Common myeloid progenitor, CD34-positive (primary cell): ENCODE measurements around the gene SPECC1.
"Not testable (repeated sequence)": the region's sequence is repeated elsewhere in the genome, so short reads cannot be mapped to it uniquely, and the experiment has no call there.

Source experiments
- CTCF ChIA-PET: fragments of 350-600 bp; sonication (Branson Sonifier 250); formaldehyde crosslinking; loops from one replicate; lab custom pipeline; 2021; ENCODE audit warnings: antibody characterized with exemption; lab: Charles Lee
- POLR2A ChIA-PET: fragments of 350-600 bp; sonication (Branson Sonifier 250); formaldehyde crosslinking; loops from one replicate; lab custom pipeline; 2021; ENCODE audit warnings: antibody characterized with exemption; lab: Charles Lee
- DNase-seq, 3 donors: peaks; one replicate each; pipeline versions ENCODE4 v3.0.0 to v3.0.0-alpha.2; 2013
- H3K27ac ChIP-seq, 2 experiments: 1 replicate in 1 of 2; 2 replicates in 1 of 2; pipeline ENCODE4 v1.7.0; 2013; ENCODE audit warnings: inconsistent platforms in 2 of 2, low read length in 2 of 2, mild to moderate bottlenecking in 2 of 2, low read depth in 1 of 2, moderate library complexity in 1 of 2; ENCODE audit not compliant: severe bottlenecking in 2 of 2, insufficient read depth in 1 of 2, poor library complexity in 1 of 2
- H3K27me3 ChIP-seq, 5 experiments: replicated peaks in 2 of 5; 1 replicate in 3 of 5; 2 replicates in 2 of 5; pipeline versions ENCODE4 v1.6.1 to v1.7.0; 2013; ENCODE audit warnings: low read length in 4 of 5, mild to moderate bottlenecking in 2 of 5, moderate library complexity in 2 of 5, inconsistent platforms in 1 of 5; ENCODE audit not compliant: insufficient read depth in 5 of 5, control insufficient read depth in 4 of 5
- H3K36me3 ChIP-seq, 4 experiments: 1 replicate in 2 of 4; 2 replicates in 2 of 4; pipeline versions ENCODE4 v1.6.1 to v1.7.0; 2013; ENCODE audit warnings: low read length in 3 of 4, control low read depth in 1 of 4, mild to moderate bottlenecking in 1 of 4; ENCODE audit not compliant: control insufficient read depth in 4 of 4, insufficient read depth in 4 of 4
- H3K4me1 ChIP-seq, 4 experiments: 1 replicate in 3 of 4; 2 replicates in 1 of 4; pipeline versions ENCODE4 v1.6.1 to v1.7.1; 2013; ENCODE audit warnings: low read length in 3 of 4, mild to moderate bottlenecking in 3 of 4, control low read depth in 1 of 4, inconsistent platforms in 1 of 4, moderate library complexity in 1 of 4; ENCODE audit not compliant: control insufficient read depth in 4 of 4, insufficient read depth in 4 of 4; ENCODE audit errors: control extremely low read depth in 1 of 4
- H3K4me3 ChIP-seq, 7 experiments: 1 replicate in 4 of 7; 2 replicates in 3 of 7; pipeline versions ENCODE4 v1.5.1 to v1.7.0; 2013; ENCODE audit warnings: mild to moderate bottlenecking in 7 of 7, low read length in 6 of 7, moderate library complexity in 6 of 7, inconsistent platforms in 2 of 7, low read depth in 2 of 7, control low read depth in 1 of 7; ENCODE audit not compliant: insufficient read depth in 4 of 7, control insufficient read depth in 1 of 7; ENCODE audit errors: extremely low read depth in 1 of 7
- H3K9me3 ChIP-seq, 5 experiments: 1 replicate in 4 of 5; 2 replicates in 1 of 5; pipeline versions ENCODE4 v1.6.1 to v1.7.1; 2013; ENCODE audit warnings: low read length in 4 of 5, mild to moderate bottlenecking in 2 of 5, inconsistent platforms in 1 of 5, low read depth in 1 of 5, moderate library complexity in 1 of 5; ENCODE audit not compliant: control insufficient read depth in 4 of 5, insufficient read depth in 2 of 5; ENCODE audit errors: control extremely low read depth in 1 of 5
- WGBS: methylation state at CpG from one replicate; pipeline ENCODE4 v1.1.5; 2013; ENCODE audit not compliant: insufficient coverage; 5-methylcytosine and 5-hydroxymethylcytosine counted together

SPECC1 gene

GRCh38 chr17:20076137-20076536 is 67.0 kb downstream of the SPECC1 start:
- H3K9me3 ChIP-seq, H3K4me3 ChIP-seq, H3K27me3 ChIP-seq, DNase-seq, POLR2A ChIA-PET, H3K36me3 ChIP-seq: not testable (repeated sequence)
- no CpG with 5 or more reads among the region's 3 CpGs for WGBS
- Histone ChIP-seq H3K4me1 (peaks cover 36 to 74% (median 44%) of the 10 kb centered on the region in 4 experiments), H3K27ac (peak overlapping the region in 1 of 2 experiments; percentile 16)
- CTCF ChIA-PET, result interaction anchor here (0.9 to 1.6 kb wide), 7 partner anchors 10 to 68 kb away, joined by 3 to 6 read pairs (median 3); no protein-coding TSS in a partner anchor

GRCh38 chr17:20077978-20078685 is 69.0 kb downstream of the SPECC1 start:
- H3K36me3 ChIP-seq, result peaks cover 0 to 6% (median 4%) of the 10 kb centered on the region in 4 experiments
- H3K4me3 ChIP-seq, result no peak overlapping the region
- POLR2A ChIA-PET, result no interaction called here
- H3K9me3 ChIP-seq, result no peaks in the 10 kb centered on the region
- DNase-seq, result no peak
- no peaks in the 10 kb centered on the region for H3K27me3 ChIP-seq
- H3K27ac ChIP-seq, result no peak overlapping the region
- CTCF ChIA-PET, result no interaction called here
- no CpG with 5 or more reads among the region's 3 CpGs for WGBS
- H3K4me1 ChIP-seq, result peaks cover 23 to 56% (median 27%) of the 10 kb centered on the region in 4 experiments

- Histone ChIP-seq H3K36me3 (peaks cover 0 to 6% (median 4%) of the 10 kb centered on the region in 4 experiments), H3K27ac (no peak overlapping the region), H3K27me3 (no peaks in the 10 kb centered on the region), H3K4me1 (peaks cover 4 to 34% (median 6%) of the 10 kb centered on the region in 4 experiments), H3K4me3 (no peak overlapping the region), H3K9me3 (no peaks in the 10 kb centered on the region)
- DNase-seq, result no peak
- 96% methylated on average over 10 of the region's 10 CpGs for WGBS
- POLR2A ChIA-PET, result no interaction called here
- CTCF ChIA-PET, result interaction anchor here (1.0 kb wide), 1 partner anchor 13 kb away, joined by 3 read pairs; no protein-coding TSS in a partner anchor
Observed at GRCh38 chr17:20080513-20080912, 71.4 kb downstream of the SPECC1 start.

GRCh38 chr17:20083156-20083859 is 74.1 kb downstream of the SPECC1 start:
- H3K27ac ChIP-seq, result no peak overlapping the region
- ChIA-PET CTCF (no interaction called here), POLR2A (no interaction called here)
- no peak for DNase-seq
- peaks cover 0 to 9% (median 0%) of the 10 kb centered on the region in 4 experiments for H3K4me1 ChIP-seq
- no peak overlapping the region for H3K4me3 ChIP-seq
- WGBS, result 100% methylated on average over 2 of the region's 3 CpGs
- no peaks in the 10 kb centered on the region for H3K27me3 ChIP-seq
- H3K36me3 ChIP-seq, result peaks cover 0 to 6% (median 4%) of the 10 kb centered on the region in 4 experiments
- H3K9me3 ChIP-seq, result no peaks in the 10 kb centered on the region

GRCh38 chr17:20084621-20085282 is 75.6 kb downstream of the SPECC1 start:
- POLR2A ChIA-PET, result no interaction called here
- 100% methylated on average over 1 of the region's 1 CpG for WGBS

GRCh38 chr17:20085283-20085845 is 76.2 kb downstream of the SPECC1 start:
- H3K27ac ChIP-seq, result no peak overlapping the region
- no peaks in the 10 kb centered on the region for H3K9me3 ChIP-seq
- 96% methylated on average over 15 of the region's 15 CpGs for WGBS
- no peak overlapping the region for H3K4me3 ChIP-seq
- ChIA-PET CTCF (interaction anchor here (1.2 to 1.6 kb wide), 2 partner anchors 10 to 92 kb away, joined by 3 to 4 read pairs; no protein-coding TSS in a partner anchor), POLR2A (no interaction called here)
- DNase-seq, result no peak
- H3K27me3 ChIP-seq, result no peaks in the 10 kb centered on the region
- H3K36me3 ChIP-seq, result peaks cover 0 to 6% (median 4%) of the 10 kb centered on the region in 4 experiments
- H3K4me1 ChIP-seq, result peaks cover 0 to 12% (median 7%) of the 10 kb centered on the region in 4 experiments

More at GRCh38 chr17:20084621-20085282, 75.6 kb downstream of the SPECC1 start:
- no peak for DNase-seq
- Histone ChIP-seq H3K9me3 (no peaks in the 10 kb centered on the region), H3K36me3 (peaks cover 0 to 6% (median 4%) of the 10 kb centered on the region in 4 experiments), H3K4me1 (peaks cover 0 to 6% (median 3%) of the 10 kb centered on the region in 4 experiments), H3K27ac (no peak overlapping the region), H3K27me3 (no peaks in the 10 kb centered on the region), H3K4me3 (no peak overlapping the region)
- CTCF ChIA-PET, result no interaction called here
